ENCODE results near the gene OR8G5.

Gene OR8G5

GRCh38 chr11:124296016-124296415 lies 39.8 kb downstream of the OR8G5 start:
- TF ChIP-seq CTCF (IDR thresholded peaks at IDR 0.05): no peak
- no peak overlapping the region for H3K4me3 ChIP-seq
- DNase-seq (ENCODE audit: low spot score): no peak
- H3K27ac ChIP-seq: no peak overlapping the region

GRCh38 chr11:124297921-124298320 lies 41.7 kb downstream of the OR8G5 start:
- no peak for DNase-seq (ENCODE audit: low spot score)
- no peak for TF ChIP-seq CTCF (IDR thresholded peaks at IDR 0.05)
- Histone ChIP-seq H3K27ac (no peak overlapping the region), H3K4me3 (no peak overlapping the region)

GRCh38 chr11:124301548-124301947 lies 45.4 kb downstream of the OR8G5 start:
- Histone ChIP-seq H3K4me3 (no peak overlapping the region), H3K27ac (peak overlapping the region in 1 of 2 donors; percentile 45)
- no peak for TF ChIP-seq CTCF (IDR thresholded peaks at IDR 0.05)
- no peak for DNase-seq (ENCODE audit: low spot score)

GRCh38 chr11:124302347-124303125 lies 46.4 kb downstream of the OR8G5 start:
- TF ChIP-seq CTCF (IDR thresholded peaks at IDR 0.05): no peak
- Histone ChIP-seq H3K27ac (no peak overlapping the region), H3K4me3 (no peak overlapping the region)
- no peak for DNase-seq (ENCODE audit: low spot score)

- no peak for DNase-seq (ENCODE audit: low spot score)
- H3K4me3 ChIP-seq: no peak overlapping the region
- TF ChIP-seq CTCF (IDR thresholded peaks at IDR 0.05): no peak
- no peak overlapping the region for H3K27ac ChIP-seq
Observed at GRCh38 chr11:124307093-124307492, 50.9 kb downstream of the OR8G5 start.

- no peak overlapping the region for H3K4me3 ChIP-seq
- no peak overlapping the region for H3K27ac ChIP-seq
- DNase-seq (ENCODE audit: low spot score): no peak
- TF ChIP-seq CTCF (IDR thresholded peaks at IDR 0.05): no peak
Observed at GRCh38 chr11:124310721-124311120, 54.5 kb downstream of the OR8G5 start.

- no peak overlapping the region for H3K4me3 ChIP-seq
- DNase-seq (ENCODE audit: low spot score): no peak
- no peak for TF ChIP-seq CTCF (IDR thresholded peaks at IDR 0.05)
- no peak overlapping the region for H3K27ac ChIP-seq
Observed at GRCh38 chr11:124311269-124311668, 55.1 kb downstream of the OR8G5 start.

Data from coronary artery (tissue), 2 donors.